Measurements from ENCODE around the gene LARP1.
A peak's percentile ranks its signal among the peaks of the same experiment; 100 is the strongest.

LARP1 gene

GRCh38 chr5:154751854-154752253 is 3.3 kb upstream of the LARP1 start:
- DNase-seq (ENCODE audit: low read depth) = no peak
- H3K4me3 ChIP-seq (ENCODE audit: low read depth, low read length) = no peak overlapping the region
- TF ChIP-seq CTCF (conservative IDR thresholded peaks at IDR 0.05; ENCODE audit: low read depth, low read length) = no peak

- peak; percentile 96 for DNase-seq (ENCODE audit: low read depth)
- no peak for TF ChIP-seq CTCF (conservative IDR thresholded peaks at IDR 0.05; ENCODE audit: low read depth, low read length)
- H3K4me3 ChIP-seq (ENCODE audit: low read depth, low read length) = no peak overlapping the region
Observed at GRCh38 chr5:154753792-154754191, 1.4 kb upstream of the LARP1 start.

GRCh38 chr5:154754460-154755360 is 467 bp upstream of the LARP1 start:
- peak; percentile 50 for TF ChIP-seq CTCF (conservative IDR thresholded peaks at IDR 0.05; ENCODE audit: low read depth, low read length)
- peak; percentile 99 for DNase-seq (ENCODE audit: low read depth)
- peak overlapping the region; percentile 94 for H3K4me3 ChIP-seq (ENCODE audit: low read depth, low read length)

DNA sequence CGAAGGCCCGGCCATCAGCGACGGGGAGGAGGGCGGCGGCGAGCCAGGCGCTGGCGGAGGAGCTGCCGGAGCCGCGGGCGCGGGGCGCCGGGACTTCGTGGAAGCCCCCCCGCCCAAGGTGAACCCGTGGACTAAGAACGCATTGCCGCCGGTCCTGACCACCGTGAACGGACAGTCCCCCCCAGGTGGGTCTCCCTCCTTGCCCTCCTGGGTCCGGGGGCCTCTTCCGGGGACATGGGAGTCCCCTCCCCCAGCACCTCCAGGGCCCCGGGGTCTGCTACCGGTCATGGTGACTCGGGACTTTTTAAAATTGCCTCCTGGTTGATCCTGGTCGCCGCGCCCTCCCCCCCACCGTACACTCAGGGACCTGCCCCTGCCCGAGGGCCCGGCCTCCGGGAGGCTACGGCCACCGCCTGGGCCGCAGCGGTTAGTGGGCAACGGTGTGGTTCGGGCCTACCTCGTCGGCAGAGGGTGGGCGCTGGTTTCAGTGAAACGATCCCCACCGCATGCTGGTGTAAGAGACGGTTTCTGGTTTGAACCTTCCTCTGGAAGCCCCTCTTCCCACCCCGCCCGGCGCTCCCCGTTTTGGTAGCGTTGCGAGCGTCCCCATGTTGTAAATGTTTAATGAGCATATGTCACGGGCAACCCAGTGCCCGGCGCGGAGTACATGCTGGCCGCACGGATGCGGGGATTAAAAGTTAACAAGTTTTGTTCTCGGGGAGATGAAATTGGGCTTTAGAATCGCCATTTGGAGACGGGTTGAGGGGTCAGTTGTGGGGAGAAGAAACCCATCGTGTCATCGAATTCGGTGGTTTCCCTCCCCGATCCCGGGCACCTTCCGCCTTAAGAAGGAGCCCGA is 1.1 kb downstream of the LARP1 start:
- peak; percentile 23 for DNase-seq (ENCODE audit: low read depth)
- H3K4me3 ChIP-seq (ENCODE audit: low read depth, low read length) = peak overlapping the region; percentile 94
- TF ChIP-seq CTCF (conservative IDR thresholded peaks at IDR 0.05; ENCODE audit: low read depth, low read length) = no peak

DNA sequence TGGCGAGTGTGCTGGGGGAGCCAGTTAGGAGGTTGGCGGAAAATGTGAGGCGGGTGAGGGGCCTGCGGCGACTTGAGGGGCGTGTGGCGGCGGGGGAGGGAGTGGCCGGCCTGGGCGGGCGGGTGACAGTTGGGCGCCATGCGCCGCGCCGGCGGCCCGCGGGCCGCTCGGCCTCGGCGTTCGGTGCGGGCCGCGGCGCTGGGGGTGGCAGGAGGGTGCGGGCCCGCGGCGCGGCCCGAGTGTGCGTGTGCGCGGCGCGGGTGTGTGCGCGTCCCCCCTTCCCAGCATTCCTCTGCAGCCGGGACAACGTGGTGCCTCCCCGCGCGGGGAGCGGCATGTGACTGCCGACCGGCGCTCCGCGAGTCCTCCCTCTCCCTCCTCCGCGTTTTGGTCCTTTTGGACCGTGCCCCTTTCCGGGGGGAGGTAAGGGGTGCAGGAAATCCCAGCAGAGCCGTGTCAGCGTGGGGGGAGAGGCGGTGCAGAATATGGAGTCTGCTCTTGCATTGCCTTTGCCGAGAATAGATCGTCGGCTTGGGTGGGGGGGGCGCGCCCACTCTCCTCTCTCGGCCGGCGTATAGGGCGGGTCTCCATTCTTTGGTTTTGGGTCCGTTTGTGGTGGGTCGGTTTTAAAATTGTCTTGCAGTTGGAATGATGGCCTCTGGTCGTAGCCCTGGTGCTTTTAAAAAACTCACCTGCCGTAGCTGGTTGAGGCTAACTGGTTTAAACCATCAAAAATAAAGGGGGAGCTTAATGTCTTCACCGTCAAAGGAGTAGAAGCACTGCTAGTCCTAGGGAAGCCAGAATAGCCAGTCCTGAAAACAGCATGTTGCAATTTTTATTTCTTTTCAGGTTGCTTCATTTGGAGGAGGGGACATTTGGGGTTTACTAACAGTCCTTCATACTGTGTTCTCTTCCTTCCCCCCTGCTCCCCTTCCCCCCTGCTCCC is 2.0 kb downstream of the LARP1 start:
- TF ChIP-seq CTCF (conservative IDR thresholded peaks at IDR 0.05; ENCODE audit: low read depth, low read length) = no peak
- peak; percentile 46 for DNase-seq (ENCODE audit: low read depth)
- peak overlapping the region; percentile 94 for H3K4me3 ChIP-seq (ENCODE audit: low read depth, low read length)

DNA sequence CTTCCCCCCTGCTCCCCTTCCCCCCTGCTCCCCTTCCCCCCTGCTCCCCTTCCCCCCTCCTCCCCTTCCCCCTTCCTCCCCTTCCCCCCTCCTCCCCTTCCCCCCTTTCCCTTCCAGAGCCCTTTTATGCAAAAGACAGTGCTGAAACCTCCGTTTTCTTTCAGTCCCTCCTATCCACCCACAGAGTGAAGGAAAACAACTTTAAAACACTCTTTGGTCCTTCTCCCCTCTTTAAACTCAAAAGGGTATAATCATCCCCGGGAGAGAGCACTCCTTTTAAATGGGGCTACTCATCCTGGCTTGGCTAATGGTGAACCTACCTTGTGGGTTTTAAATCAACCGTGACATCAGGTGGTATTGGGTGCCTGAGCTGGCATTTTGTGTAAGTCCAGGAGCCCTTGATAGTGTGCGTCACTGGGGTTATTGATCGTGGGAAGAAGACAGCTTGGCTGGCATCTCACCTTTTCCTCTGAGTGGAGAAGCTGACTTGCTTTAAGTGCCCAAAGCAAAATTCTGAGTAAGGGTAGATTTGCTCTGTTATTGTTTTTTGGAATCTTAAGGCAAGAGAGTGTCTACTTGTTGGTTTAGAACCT is 2.7 kb downstream of the LARP1 start:
- peak overlapping the region; percentile 94 for H3K4me3 ChIP-seq (ENCODE audit: low read depth, low read length)
- TF ChIP-seq CTCF (conservative IDR thresholded peaks at IDR 0.05; ENCODE audit: low read depth, low read length) = no peak
- no peak for DNase-seq (ENCODE audit: low read depth)
